ENCODE results near the gene LCN2. TPM values are rescaled to one million over a fixed set of nuclear protein-coding genes. Genes with fewer than 3 reads are reported as not detected.
A peak's percentile ranks its signal among the peaks of the same experiment; 100 is the strongest.
"Not testable (repeated sequence)": the region's sequence is repeated elsewhere in the genome, so short reads cannot be mapped to it uniquely, and the experiment has no call there.

Gene LCN2
- total RNA-seq, 2 donors from 2014 or later = 0.67 to 0.69 TPM

DNA sequence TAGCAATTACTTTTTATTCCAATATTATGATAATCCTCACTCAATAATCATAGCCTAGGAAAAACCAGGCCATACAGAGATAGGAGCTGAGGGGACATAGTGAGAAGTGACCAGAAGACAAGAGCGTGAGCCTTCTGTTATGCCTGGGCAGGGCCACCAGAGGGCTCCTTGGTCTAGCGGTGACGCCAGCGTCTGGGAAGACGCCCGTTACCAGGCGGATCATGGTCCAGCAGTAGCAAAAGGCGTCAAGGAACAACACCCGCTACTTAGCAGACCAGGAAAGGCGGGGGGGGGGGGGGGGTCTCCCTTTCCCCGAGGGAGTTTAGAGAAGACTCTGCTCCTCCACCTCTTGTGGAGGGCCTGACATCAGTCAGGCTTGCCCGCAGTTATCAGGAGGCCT, 32.2 kb downstream of the LCN2 start:
- intact Hi-C loops (cut with DNase I); DNase-seq (ENCODE audit: low spot score): not testable (repeated sequence)

DNA sequence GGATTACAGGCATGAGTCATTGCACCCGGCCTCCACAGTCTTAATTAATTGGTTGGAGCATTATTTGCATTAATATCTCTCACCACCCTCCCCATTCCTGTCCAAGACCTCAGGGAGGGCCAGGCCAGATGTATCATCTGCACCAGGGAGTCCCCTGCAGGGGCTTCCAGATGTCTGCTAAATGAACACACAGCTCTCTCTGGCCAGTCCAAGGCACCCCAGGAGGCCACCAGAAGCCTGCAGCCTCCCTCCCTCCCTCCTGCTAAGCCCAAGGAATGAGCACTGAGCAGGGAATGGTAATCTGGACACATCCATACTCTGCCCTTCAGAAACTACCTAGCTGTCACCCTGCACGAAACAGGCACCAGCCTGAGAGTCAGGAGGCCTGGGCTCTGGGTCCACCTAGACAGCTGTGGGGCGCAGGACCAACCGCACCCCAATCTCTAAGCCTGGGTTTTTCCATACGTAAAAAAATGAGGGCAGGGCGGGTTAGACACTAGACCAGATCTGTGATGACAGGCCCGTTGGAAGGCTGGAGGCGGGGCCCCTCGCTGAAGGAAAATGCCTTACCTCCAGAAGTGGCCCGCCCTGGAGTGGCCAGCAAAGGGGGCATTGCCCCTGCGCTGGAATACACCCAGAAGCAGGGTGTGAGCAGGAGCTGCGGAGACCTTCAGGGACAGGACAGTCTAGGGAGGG, 33.8 kb downstream of the LCN2 start:
- intact Hi-C loops (cut with DNase I) = no loop called here
- no peak for DNase-seq (ENCODE audit: low spot score)

DNA sequence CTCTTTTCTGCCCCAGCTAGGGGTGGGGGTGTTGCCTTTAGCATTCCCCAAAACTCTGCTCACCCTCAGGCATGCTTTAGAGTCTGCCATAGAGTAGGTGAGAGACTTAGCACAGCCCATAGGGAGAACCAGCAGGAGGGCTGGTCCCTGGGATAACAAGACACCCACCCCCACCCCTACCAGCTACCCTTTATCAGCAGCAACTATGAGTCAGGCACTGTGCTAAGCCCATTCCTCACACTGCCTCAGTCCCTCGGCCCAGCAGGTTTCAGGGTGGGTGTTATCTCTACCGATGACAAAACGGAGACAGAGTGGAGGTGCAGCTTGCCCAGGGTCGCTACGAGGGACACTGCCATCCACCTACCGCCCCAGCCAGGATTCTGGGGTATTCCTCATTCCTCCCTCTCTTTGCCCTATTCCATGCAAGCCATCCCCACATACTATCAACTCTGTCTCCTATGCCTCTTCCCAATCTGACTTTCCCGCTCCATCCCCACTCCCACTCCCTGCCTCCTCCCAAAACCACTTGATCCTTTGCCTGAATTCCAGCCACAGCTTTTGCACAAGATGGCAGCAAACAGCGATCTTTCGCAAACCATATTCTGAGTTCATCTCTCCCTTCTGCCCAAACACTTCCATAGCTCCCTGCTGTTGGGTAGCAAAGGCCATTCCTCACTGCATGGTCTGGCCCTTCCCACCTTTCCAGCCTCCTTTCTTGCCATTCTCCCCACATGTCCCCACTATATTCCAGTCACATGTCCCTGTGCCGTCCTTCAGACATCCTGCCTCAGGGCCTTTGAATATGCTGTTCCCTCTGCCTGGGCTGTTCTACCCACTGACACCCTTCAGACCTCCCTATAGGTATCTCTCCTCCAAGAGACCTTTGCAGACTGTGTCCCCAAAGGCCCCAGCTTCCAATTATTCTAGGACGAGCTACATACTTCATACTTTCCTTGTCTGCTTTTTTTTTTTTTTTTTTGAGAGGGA, 37.0 kb downstream of the LCN2 start:
- intact Hi-C loops (cut with DNase I) = no loop called here
- DNase-seq (ENCODE audit: low spot score) = no peak

DNA sequence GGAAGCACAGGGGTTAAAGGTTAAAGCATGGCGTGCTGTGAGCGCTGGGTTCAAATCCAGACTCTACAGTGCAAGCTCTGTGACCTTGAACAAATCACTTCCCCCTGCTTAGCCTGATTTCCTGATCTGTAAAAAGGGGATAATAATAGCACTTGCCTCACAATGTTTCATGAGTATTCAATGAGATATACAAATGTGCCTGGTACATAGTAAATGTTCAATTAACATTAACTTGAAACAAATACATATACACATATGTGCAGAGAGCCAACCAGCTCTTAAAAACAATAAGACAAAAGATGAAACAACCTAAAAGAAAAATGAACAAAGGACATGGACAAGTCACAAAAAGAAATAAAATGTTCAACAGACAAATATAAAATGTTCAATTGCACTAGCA, 38.1 kb downstream of the LCN2 start:
- DNase-seq (ENCODE audit: low spot score) = no peak
- intact Hi-C loops (cut with DNase I) = no loop called here

DNA sequence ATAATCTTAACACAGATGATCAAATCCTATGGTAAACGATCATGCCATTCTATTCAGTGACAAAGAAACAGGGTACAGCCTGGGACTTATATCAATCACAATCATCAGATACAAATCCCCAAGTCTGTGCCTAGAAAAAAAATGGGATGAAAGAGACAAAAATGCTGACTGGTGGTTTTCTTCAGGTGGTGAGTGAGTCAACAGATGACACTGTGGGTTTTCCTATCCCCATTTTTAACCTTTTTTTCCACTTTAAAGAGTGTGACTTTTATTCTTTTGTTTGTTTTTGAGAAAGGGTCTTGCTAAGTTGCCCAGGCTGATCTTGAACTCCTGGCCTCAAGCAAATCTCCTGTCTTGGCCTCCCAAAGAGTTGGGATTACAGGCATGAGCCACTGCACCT, 39.0 kb downstream of the LCN2 start:
- no peak for DNase-seq (ENCODE audit: low spot score)
- intact Hi-C loops (cut with DNase I) = no loop called here

DNA sequence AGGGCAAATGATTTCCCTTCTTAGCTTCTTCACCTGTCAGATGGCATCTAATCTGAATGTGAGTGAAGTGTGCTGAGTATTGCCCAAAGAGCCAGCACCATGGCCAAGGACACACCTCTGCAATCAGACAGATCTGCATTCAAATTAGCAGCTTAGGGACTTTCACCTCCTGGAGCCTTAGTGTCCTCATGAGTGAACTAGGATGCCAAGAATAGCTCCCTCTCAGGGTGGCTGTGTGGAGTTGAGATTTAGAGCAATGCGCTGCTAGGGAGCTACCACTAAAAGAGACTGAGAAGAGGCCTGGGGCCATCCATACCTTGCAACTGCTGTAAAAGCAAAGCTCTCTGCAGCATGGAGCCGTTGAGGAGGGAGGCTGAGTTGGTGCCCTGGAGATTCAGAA, 40.8 kb downstream of the LCN2 start:
- intact Hi-C loops (cut with DNase I) = no loop called here
- DNase-seq (ENCODE audit: low spot score) = no peak

DNA sequence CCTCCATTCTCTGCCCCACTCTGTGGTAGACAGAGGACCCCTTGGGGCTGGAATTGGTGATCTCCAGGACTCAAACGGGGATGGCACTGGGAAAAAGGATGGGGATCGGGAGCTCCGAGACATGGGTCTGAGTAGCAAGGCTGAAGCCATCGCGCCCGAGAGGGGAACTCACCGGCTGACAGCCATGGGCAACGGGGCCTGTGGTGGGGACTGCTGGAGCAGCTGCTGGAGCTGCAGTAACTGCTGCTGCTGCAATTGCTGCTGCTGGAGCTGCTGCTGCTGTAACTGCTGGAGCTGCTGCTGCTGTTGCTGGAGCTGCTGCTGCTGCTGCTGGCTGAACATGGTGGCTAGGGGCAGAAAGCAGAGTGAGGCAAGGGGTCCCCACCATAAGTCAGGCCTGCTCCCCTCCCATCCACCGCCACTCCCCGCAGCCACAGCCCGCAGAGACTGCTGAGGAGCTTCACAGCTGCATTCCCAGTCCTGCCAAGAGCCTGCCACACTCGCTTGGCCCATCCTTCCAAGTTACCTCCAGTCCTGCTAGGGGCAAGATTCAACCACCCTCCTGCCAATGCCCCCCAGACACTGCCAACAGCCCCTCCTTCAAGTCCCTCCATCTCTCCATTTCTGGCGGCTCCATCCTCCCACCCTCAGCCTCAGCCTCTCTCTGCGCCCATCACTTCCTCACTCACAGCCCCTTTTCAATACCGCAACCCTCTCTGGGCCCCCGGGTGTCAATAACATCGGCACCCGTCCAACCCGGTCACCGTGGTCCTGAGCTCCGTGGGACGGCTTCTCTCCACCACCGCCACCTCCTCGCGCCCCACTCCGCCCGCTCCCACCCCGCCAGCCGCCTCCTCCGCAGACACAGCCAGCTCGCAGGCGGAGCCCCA, 41.5 kb downstream of the LCN2 start:
- no peak for DNase-seq (ENCODE audit: low spot score)
- intact Hi-C loops (cut with DNase I) = no loop called here

DNA sequence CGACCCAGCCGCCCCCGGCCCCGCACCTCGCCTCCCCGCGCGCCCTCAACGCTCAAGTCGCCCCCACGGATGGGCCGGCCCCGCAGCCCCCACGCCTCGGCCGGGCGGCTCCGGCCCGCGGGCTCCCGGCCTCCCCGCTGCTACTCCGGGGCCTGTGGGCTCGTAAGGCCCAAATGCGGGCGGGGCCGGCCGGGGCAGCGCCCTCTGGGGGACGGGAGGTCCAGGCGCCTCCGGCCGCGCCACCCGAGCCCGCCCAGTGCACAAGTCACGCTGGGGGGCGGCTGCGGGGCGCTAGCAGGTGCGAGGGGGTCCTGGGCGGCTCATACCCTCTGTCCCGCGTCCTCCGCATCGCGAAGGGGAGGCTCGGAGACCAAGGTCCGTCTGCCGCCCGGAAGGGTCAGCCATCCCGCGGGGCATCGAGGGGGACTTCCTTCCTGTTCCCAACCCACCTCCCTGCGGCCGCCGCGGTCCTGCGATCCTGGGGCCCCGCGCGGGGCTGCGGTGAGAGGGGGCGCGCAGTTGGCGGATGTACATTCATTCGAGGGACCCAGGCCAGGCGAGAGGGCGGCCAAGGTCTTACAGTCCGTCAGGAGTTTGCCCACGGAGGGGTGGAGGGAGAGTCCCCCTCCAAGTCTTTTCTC, 42.3 kb downstream of the LCN2 start, which contains the start of gene CIZ1:
Gene CIZ1, minus strand, starts transcription at position 167 of the 641 bp plus-strand sequence. CDS start 715 bp downstream, outside the sequence.
- intact Hi-C loops (cut with DNase I) = no loop called here
- DNase-seq (ENCODE audit: low spot score) = peak; percentile 94

DNA sequence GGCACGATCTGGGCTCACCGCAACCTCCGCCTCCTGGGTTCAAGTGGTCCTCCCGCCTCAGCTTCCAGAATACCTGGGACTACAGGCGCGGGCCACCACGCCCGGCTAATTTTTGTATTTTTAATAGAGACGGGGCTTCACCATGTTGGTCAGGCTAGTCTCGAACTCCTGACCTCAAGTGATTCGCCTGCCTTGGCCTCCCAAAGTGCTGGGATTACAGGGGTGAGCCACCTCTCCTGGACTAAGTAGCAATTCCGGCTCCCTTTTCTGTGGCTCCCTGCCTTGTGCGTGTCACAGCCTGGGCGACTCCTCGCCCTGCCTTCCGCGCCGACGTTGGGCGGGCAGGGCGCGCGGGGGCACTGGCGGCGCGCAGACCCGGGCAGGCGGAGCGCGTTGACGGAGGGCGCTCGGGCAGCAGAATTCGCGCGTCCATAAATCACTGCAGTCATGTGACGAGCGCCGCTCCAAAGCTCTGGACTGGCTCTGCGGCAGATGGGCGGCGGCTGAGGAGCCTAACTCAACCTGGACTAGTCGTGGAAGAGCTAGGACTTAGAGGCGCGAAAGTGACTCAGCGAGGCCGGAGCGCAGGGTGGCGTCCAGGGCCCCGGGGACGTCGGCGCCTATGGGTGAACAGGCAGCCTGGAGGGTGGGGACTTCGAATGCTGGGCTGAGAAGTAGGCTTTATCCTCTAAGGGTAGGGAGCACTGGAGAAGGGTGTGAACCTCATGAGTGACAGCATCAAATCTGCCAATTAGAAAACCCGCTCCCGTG, 43.5 kb downstream of the LCN2 start:
- intact Hi-C loops (cut with DNase I) = no loop called here
- DNase-seq (ENCODE audit: low spot score) = peak; percentile 96

DNA sequence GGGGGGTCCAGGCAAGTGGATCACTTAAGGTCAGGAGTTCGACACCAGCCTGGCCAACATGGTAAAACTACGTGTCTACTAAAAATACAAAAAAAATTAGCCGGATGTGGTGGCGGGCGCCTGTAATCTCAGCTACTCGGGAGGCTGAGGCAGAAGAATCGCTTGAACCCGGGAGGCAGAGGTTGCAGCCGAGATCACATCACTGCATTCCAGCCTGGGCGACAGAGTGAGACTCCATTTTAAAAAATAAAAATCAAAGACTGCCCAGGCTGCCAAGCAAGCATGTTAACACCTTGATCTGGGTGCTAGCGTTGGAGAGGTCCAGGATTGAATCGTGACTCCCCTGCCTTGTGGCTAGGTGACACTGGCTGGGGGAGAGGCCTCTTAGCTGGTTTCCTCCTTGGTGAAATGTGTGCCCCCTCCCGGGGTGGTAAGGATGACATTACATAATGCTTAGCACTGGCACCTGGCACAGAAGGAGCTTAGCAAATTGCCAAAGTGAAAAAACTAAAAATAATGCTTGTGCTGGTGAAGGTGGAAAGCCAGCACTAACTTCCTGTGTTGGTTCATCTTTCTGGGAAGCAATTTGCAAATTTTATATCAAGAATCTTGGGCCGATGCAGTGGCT, 44.3 kb downstream of the LCN2 start:
- DNase-seq (ENCODE audit: low spot score) = no peak
- intact Hi-C loops (cut with DNase I) = no loop called here

DNA sequence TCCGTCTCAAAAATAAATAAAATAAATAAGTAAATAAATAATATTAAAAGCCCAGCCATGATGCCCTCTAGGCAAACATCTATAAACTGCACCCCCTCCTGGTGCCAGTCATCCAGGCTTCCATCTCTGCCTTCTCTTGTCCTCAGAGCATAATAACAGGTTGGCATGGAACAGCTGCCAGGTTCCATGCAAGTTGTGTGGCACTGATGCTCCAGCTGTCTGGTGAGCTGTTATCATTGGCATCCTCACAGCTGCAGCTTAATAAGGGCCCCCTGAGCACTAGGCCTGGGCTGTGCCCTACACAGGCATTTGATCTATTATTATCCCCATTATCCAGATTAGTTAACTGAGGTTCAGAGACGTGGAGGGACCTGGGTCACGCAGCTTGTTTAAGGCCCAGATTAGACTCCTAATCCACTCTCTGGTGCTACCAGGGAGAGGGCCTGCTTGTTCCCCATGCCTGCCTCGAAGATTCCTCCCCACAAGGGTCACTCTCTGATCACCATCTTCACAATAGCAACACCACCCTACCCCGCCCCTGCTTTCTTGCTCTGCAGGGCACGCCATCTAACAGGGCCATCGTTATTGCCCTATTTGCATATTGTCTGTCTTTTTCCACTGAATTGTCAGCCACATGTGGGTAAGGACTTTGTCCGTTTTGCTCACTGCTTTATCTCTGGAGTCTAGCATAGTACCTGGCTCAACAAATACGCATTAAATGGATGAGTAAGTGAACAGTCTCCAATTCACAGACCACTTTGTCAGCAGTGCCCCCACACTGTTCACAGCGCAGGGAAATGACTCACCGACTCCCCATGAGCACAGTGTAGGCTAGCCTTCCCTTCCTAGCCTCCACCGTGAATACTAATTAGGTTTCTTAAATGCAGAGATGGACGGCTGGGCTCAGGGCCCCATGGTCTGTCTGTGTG, 52.5 kb downstream of the LCN2 start:
- no peak for DNase-seq (ENCODE audit: low spot score)
- intact Hi-C loops (cut with DNase I) = no loop called here

DNA sequence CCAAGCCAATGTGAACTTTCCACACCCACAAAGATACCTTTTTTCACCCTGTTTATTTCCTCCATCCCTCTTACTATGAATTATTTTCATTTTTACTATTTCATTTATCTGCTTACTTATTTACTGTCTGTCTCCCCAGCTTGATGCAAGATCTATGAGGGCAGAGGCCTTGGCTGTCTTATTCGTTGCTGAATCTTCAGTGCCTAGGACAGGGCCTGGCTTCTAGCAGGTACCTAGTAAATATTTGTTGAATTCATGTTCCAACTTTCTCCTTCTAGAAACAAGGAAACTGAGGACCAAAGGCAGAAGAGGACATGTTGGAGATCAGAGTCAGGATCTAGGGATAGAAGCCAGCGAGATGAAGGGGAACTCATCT, 53.4 kb downstream of the LCN2 start:
- no peak for DNase-seq (ENCODE audit: low spot score)
- intact Hi-C loops (cut with DNase I) = no loop called here

Other genes with a start within 250 kb of the LCN2 start
- 100 to 1,000 TPM in 1 of 2 donors, 10 to 100 TPM in 1; 74.8 to 102 TPM for gene ST6GALNAC6, start 249.8 kb upstream of the LCN2 start, total RNA-seq
- 10 to 100 TPM; 27.7 to 32.7 TPM for gene ST6GALNAC4, start 232.4 kb upstream of the LCN2 start, total RNA-seq
- gene PIP5KL1, start 218.7 kb upstream of the LCN2 start, total RNA-seq = 1 to 10 TPM; 1.2 to 1.3 TPM
- gene DPM2, start 211.6 kb upstream of the LCN2 start, total RNA-seq = 10 to 100 TPM; 22.8 to 23.6 TPM
- gene EEIG1, start 168.5 kb upstream of the LCN2 start, total RNA-seq = 10 to 100 TPM; 54.3 to 56.9 TPM
- 1 to 10 TPM; 6.0 to 7.1 TPM for gene NAIF1, start 82.1 kb upstream of the LCN2 start, total RNA-seq
- gene SLC25A25, start 81.2 kb upstream of the LCN2 start, total RNA-seq = 10 to 100 TPM; 22.9 to 35.2 TPM
- 10 to 100 TPM; 38.6 to 38.9 TPM for gene PTGES2, start 21.7 kb upstream of the LCN2 start, total RNA-seq
- 10 to 100 TPM; 41.9 to 49.1 TPM for gene BBLN, start 10.8 kb downstream of the LCN2 start, total RNA-seq
- gene CIZ1, start 42.1 kb downstream of the LCN2 start, total RNA-seq = 10 to 100 TPM; 88.3 to 99.4 TPM
- 10 to 100 TPM; 19.0 to 46.5 TPM for gene DNM1, start 53.9 kb downstream of the LCN2 start, total RNA-seq
- gene GOLGA2, start 126.6 kb downstream of the LCN2 start, total RNA-seq = 100 to 1,000 TPM; 123 to 130 TPM
- 10 to 100 TPM; 11.5 to 16.7 TPM for gene SWI5, start 126.8 kb downstream of the LCN2 start, total RNA-seq
- 10 to 100 TPM; 11.8 to 15.7 TPM for gene TRUB2, start 173.0 kb downstream of the LCN2 start, total RNA-seq
- gene COQ4, start 173.4 kb downstream of the LCN2 start, total RNA-seq = 10 to 100 TPM; 16.0 to 20.0 TPM
- gene SLC27A4, start 191.1 kb downstream of the LCN2 start, total RNA-seq = 10 to 100 TPM; 15.9 to 22.3 TPM
- 10 to 100 TPM; 44.0 to 44.5 TPM for gene URM1, start 221.9 kb downstream of the LCN2 start, total RNA-seq

Data from posterior vena cava (tissue), 2 donors.